CD14-positive monocyte (primary cell): ENCODE measurements around the gene SPACA1. TPM values are rescaled to one million over a fixed set of nuclear protein-coding genes. Genes with fewer than 3 reads are reported as not detected.

ENCODE experiments used
- DNase-seq, 3 donors: peaks; one replicate each; pipeline ENCODE4 v3.0.0-alpha.2; 2011 to 2022
- H2AFZ ChIP-seq: 2 replicates; pipeline ENCODE4 v1.6.0; 2012; ENCODE audit warnings: mild to moderate bottlenecking, low read depth, low read length, inconsistent platforms; ENCODE audit not compliant: insufficient read depth, poor library complexity, severe bottlenecking
- H3K27ac ChIP-seq, 2 donors: 1 replicate in 1 of 2; 2 replicates in 1 of 2; pipeline ENCODE4 v1.5.1; 2012 to 2013; ENCODE audit warnings: low read length in 2 of 2, control low read depth in 1 of 2, inconsistent platforms in 1 of 2, low read depth in 1 of 2, mild to moderate bottlenecking in 1 of 2
- H3K27me3 ChIP-seq, 2 donors: one replicate each; pipeline versions ENCODE4 v1.6.0 to v1.6.1; 2011 to 2013; ENCODE audit warnings: low read length in 2 of 2; ENCODE audit not compliant: control insufficient read depth in 2 of 2, insufficient read depth in 2 of 2
- H3K36me3 ChIP-seq, 2 donors: replicated peaks in 1 of 2; 1 replicate in 1 of 2; 2 replicates in 1 of 2; pipeline versions ENCODE4 v1.5.1 to v1.6.1; 2012 to 2013; ENCODE audit warnings: low read length in 2 of 2, control low read depth in 1 of 2, inconsistent platforms in 1 of 2, mild to moderate bottlenecking in 1 of 2; ENCODE audit not compliant: insufficient read depth in 2 of 2, control insufficient read depth in 1 of 2
- H3K4me1 ChIP-seq, 2 donors: 1 replicate in 1 of 2; 2 replicates in 1 of 2; pipeline versions ENCODE4 v1.5.1 to v1.6.1; 2012 to 2013; ENCODE audit warnings: low read length in 2 of 2, control low read depth in 1 of 2, inconsistent platforms in 1 of 2, mild to moderate bottlenecking in 1 of 2, moderate library complexity in 1 of 2; ENCODE audit not compliant: insufficient read depth in 2 of 2, control insufficient read depth in 1 of 2
- H3K4me2 ChIP-seq: replicated peaks from 2 replicates; pipeline ENCODE3; 2012; ENCODE audit warnings: low read length, moderate library complexity, mild to moderate bottlenecking; ENCODE audit not compliant: poor library complexity, severe bottlenecking; ENCODE audit errors: extremely low read depth
- H3K4me3 ChIP-seq, 3 experiments: fragments of 200-600 bp in 1 of 3; sonication (generic) in 1 of 3; replicated peaks in 1 of 3; 1 replicate in 2 of 3; 2 replicates in 1 of 3; pipeline ENCODE4 v1.5.1; 2011 to 2013; ENCODE audit warnings: low read length in 3 of 3, mild to moderate bottlenecking in 3 of 3, control low read depth in 2 of 3, low read depth in 2 of 3, inconsistent platforms in 1 of 3, moderate library complexity in 1 of 3
- H3K79me2 ChIP-seq: 2 replicates; pipeline ENCODE4 v1.6.0; 2012; ENCODE audit warnings: mild to moderate bottlenecking, control low read depth, inconsistent platforms, low read length, moderate library complexity; ENCODE audit not compliant: insufficient read depth
- H3K9ac ChIP-seq: 2 replicates; pipeline ENCODE4 v1.6.0; 2017; ENCODE audit warnings: low read length, mild to moderate bottlenecking; ENCODE audit not compliant: insufficient read depth, poor library complexity, severe bottlenecking
- H3K9me3 ChIP-seq, 2 donors: replicated peaks in 1 of 2; 1 replicate in 1 of 2; 2 replicates in 1 of 2; pipeline versions ENCODE4 v1.5.1 to v1.6.1; 2012 to 2013; ENCODE audit warnings: low read length in 2 of 2, control low read depth in 1 of 2; ENCODE audit not compliant: control insufficient read depth in 1 of 2, insufficient read depth in 1 of 2
- H4K20me1 ChIP-seq: 2 replicates; pipeline ENCODE4 v1.6.0; 2012; ENCODE audit warnings: mild to moderate bottlenecking, low read length, control low read depth, moderate library complexity; ENCODE audit not compliant: insufficient read depth
- H3K27ac Mint-ChIP-seq, 7 donors: one replicate each; pipeline ENCODE4 v1.8.0; 2020; ENCODE audit warnings: mild to moderate bottlenecking in 7 of 7, mixed read lengths in 7 of 7, moderate library complexity in 6 of 7, inconsistent platforms in 2 of 7
- H3K27me3 Mint-ChIP-seq, 3 donors: one replicate each; pipeline ENCODE4 v1.8.0; 2021 to 2022; ENCODE audit warnings: low read depth in 3 of 3, mild to moderate bottlenecking in 3 of 3, mixed read lengths in 3 of 3, moderate library complexity in 3 of 3, inconsistent platforms in 1 of 3
- H3K36me3 Mint-ChIP-seq, 2 donors: one replicate each; pipeline ENCODE4 v1.8.0; 2020; ENCODE audit warnings: mixed read lengths in 2 of 2, inconsistent platforms in 1 of 2, mild to moderate bottlenecking in 1 of 2
- H3K4me1 Mint-ChIP-seq: one replicate; pipeline ENCODE4 v1.8.0; 2020; ENCODE audit warnings: mild to moderate bottlenecking, mixed read lengths
- H3K4me3 Mint-ChIP-seq, 2 donors: one replicate each; pipeline ENCODE4 v1.8.0; 2020; ENCODE audit warnings: mild to moderate bottlenecking in 2 of 2, mixed read lengths in 2 of 2, moderate library complexity in 1 of 2
- H3K9me3 Mint-ChIP-seq, 7 donors: one replicate each; pipeline ENCODE4 v1.8.0; 2020 to 2022; ENCODE audit warnings: mixed read lengths in 7 of 7, mild to moderate bottlenecking in 6 of 7, moderate library complexity in 6 of 7, inconsistent platforms in 2 of 7
- WGBS: methylation state at CpG from one replicate; pipeline ENCODE4 v1.1.5; 2013; ENCODE audit warnings: missing lambda C conversion rate; ENCODE audit not compliant: insufficient coverage; 5-methylcytosine and 5-hydroxymethylcytosine counted together
- intact Hi-C, 2 donors: fragments of 100-400 bp; cut with micrococcal nuclease; formaldehyde crosslinking; loops; one replicate each; pipeline versions ENCODE4 v1.15.0 to v1.15.1; 2023
- polyA plus RNA-seq, 3 donors: library from polyadenylated mRNA; depleted of rRNA in 1 of 3; unstranded in 2 of 3; stranded (reverse) in 1 of 3; fragments of 300-500 nt in 2 of 3; fragments of >200 nt in 1 of 3; fragmentation: Illumina TruSeq in 2 of 3; gene quantifications; 1 replicate in 2 of 3; 2 replicates in 1 of 3; pipeline ENCODE4 v1.2.3, GENCODE V29; 2012 to 2021
- TF ChIP-seq, protein P1 (sequence below): fragments of 200-600 bp; IDR thresholded peaks from one replicate; pipeline ENCODE4 v1.8.0; 2022; ENCODE audit warnings: antibody characterized with exemption, mild to moderate bottlenecking

Gene SPACA1
- polyA plus RNA-seq, 3 donors, result not detected

- H3K79me2 ChIP-seq, result no peaks in the 10 kb centered on the region
- no peaks in the 10 kb centered on the region for H4K20me1 ChIP-seq
- no peak for DNase-seq
- no peaks in the 10 kb centered on the region for H3K9me3 ChIP-seq
- H3K4me1 ChIP-seq, result no peaks in the 10 kb centered on the region
- Mint-ChIP-seq H3K4me3 (no peak overlapping the region), H3K36me3 (no peaks in the 10 kb centered on the region), H3K4me1 (no peaks in the 10 kb centered on the region), H3K9me3 (peaks cover 2 to 13% (median 7%) of the 10 kb centered on the region in 7 donors), H3K27me3 (peaks cover 2 to 3% (median 3%) of the 10 kb centered on the region in 3 donors), H3K27ac (no peak overlapping the region)
- no peak overlapping the region for H3K4me3 ChIP-seq
- H3K4me2 ChIP-seq, result no peak overlapping the region
- H3K36me3 ChIP-seq, result no peaks in the 10 kb centered on the region
- no peak overlapping the region for H3K9ac ChIP-seq
- no CpG with 5 or more reads among the region's 1 CpG for WGBS
- intact Hi-C loops, result no loop called here
- no peaks in the 10 kb centered on the region for H3K27me3 ChIP-seq
- TF ChIP-seq, protein P1, sequence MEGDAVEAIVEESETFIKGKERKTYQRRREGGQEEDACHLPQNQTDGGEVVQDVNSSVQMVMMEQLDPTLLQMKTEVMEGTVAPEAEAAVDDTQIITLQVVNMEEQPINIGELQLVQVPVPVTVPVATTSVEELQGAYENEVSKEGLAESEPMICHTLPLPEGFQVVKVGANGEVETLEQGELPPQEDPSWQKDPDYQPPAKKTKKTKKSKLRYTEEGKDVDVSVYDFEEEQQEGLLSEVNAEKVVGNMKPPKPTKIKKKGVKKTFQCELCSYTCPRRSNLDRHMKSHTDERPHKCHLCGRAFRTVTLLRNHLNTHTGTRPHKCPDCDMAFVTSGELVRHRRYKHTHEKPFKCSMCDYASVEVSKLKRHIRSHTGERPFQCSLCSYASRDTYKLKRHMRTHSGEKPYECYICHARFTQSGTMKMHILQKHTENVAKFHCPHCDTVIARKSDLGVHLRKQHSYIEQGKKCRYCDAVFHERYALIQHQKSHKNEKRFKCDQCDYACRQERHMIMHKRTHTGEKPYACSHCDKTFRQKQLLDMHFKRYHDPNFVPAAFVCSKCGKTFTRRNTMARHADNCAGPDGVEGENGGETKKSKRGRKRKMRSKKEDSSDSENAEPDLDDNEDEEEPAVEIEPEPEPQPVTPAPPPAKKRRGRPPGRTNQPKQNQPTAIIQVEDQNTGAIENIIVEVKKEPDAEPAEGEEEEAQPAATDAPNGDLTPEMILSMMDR, result no peak
- no peak overlapping the region for H2AFZ ChIP-seq
- no peak overlapping the region for H3K27ac ChIP-seq
These were observed 27.1 kb downstream of the SPACA1 start for GRCh38 chr6:88074791-88075190.

DNA sequence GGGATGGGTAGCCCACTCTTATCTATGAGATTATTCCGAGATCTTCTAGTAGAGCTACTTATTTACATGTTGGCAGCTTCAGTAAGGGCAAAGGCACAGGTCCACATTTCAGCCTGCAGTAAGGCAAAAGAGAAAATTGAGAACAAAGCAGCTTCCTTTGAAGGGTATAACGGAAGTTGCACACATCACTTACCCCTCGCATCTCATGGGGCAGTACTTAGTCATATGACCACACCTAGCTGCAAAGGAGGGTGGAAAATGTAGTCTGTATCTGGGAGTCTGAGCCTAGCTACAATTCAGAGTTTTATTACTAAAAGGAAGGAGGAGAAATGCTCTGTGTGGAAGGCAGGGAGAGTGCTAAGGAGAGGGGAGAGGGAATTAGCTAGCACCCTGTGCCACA, 29.7 kb downstream of the SPACA1 start:
- Mint-ChIP-seq H3K9me3 (peaks cover 3 to 10% (median 5%) of the 10 kb centered on the region in 7 donors), H3K27ac (no peak overlapping the region), H3K4me3 (no peak overlapping the region), H3K36me3 (no peaks in the 10 kb centered on the region), H3K4me1 (no peaks in the 10 kb centered on the region), H3K27me3 (peaks cover 2 to 5% (median 3%) of the 10 kb centered on the region in 3 donors)
- 83% methylated on average over 1 of the region's 3 CpGs for WGBS
- no peaks in the 10 kb centered on the region for H3K9me3 ChIP-seq
- H3K79me2 ChIP-seq, result no peaks in the 10 kb centered on the region
- intact Hi-C loops, result no loop called here
- no peak overlapping the region for H3K27ac ChIP-seq
- DNase-seq, result no peak
- no peak overlapping the region for H3K4me2 ChIP-seq
- no peak overlapping the region for H3K9ac ChIP-seq
- no peaks in the 10 kb centered on the region for H3K27me3 ChIP-seq
- no peaks in the 10 kb centered on the region for H4K20me1 ChIP-seq
- H3K4me3 ChIP-seq, result no peak overlapping the region
- TF ChIP-seq, protein P1, result no peak
- no peaks in the 10 kb centered on the region for H3K36me3 ChIP-seq
- no peak overlapping the region for H2AFZ ChIP-seq
- no peaks in the 10 kb centered on the region for H3K4me1 ChIP-seq
